Upper lobe of right lung (tissue), 1 donor: ENCODE data around the gene CCDC201. TPM values are rescaled to one million over a fixed set of nuclear protein-coding genes. Genes with fewer than 3 reads are reported as not detected.

ENCODE experiments used
- ATAC-seq: fragments of 200-7000 bp; cut with Tn5 transposase; one replicate; pipeline ENCODE4 v1.9.1; 2020; ENCODE audit warnings: mild to moderate bottlenecking, moderate library complexity
- DNase-seq: peaks from one replicate; pipeline ENCODE4 v3.0.0-alpha.2; 2020
- H3K27ac ChIP-seq: fragments of 200-600 bp; one replicate; pipeline ENCODE4 v1.8.0; 2022
- H3K27me3 ChIP-seq: fragments of 200-600 bp; one replicate; pipeline ENCODE4 v1.8.0; 2022; ENCODE audit warnings: mild to moderate bottlenecking
- H3K36me3 ChIP-seq: fragments of 200-600 bp; one replicate; pipeline ENCODE4 v1.8.0; 2022
- H3K4me1 ChIP-seq: fragments of 200-600 bp; one replicate; pipeline ENCODE4 v1.8.0; 2022
- H3K4me3 ChIP-seq: fragments of 200-600 bp; one replicate; pipeline ENCODE4 v1.8.0; 2022; ENCODE audit warnings: mild to moderate bottlenecking
- H3K9me3 ChIP-seq: fragments of 200-600 bp; one replicate; pipeline ENCODE4 v1.8.0; 2022
- intact Hi-C: fragments of 100-400 bp; cut with DNase I; formaldehyde crosslinking; loops from one replicate; pipeline ENCODE4 v1.11.0; 2022
- long read RNA-seq: library from polyadenylated mRNA; unstranded; transcript quantifications from one replicate; pipeline ENCODE4 v2.0.0, GENCODE V29; 2021
- total RNA-seq: library from RNA; stranded (reverse); fragmentation: NEBNext Ultra II Directional; extraction: Animal tissue kit (Norgen Biotek cat#: 25700); gene quantifications from one replicate; pipeline ENCODE4 v1.2.1, GENCODE V29; 2021
- TF ChIP-seq, protein P1 (sequence below): fragments of 200-600 bp; IDR thresholded peaks from one replicate; pipeline ENCODE4 v1.8.0; 2022; ENCODE audit warnings: antibody characterized with exemption
- donor health status: DM: no; HTN: yes; CAD: no; lungs with severe emphysema.

CCDC201 gene, protein sequence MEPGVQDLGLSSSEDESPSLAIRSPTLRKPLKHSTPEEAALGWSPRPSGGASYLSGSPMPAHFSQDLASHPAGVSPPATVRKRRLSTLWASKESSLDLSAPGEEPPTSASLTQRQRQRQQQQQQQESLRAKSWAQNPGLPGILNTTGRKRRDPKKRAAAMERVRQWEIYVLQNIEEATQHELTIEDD
- not detected for total RNA-seq
- long read RNA-seq, result 0 reads

DNA sequence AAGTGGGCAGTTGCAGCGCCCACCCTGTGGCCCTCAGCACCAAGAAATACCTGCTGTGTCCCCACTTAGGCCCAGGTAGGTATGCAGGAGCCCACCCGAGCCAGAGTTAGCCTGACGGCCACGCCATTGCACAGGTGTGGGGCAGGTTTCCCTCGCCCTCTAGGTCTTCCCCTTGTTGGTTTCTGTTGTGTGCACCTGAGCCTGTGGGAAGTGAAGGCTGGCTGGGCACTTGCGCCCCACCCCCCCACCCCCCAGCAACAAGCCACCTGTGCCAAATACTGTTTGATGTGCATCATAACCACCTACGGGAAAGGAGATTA lies at the start of gene CCDC201:
Gene CCDC201, minus strand, starts transcription at position 48 of the 320 bp plus-strand sequence. CDS start 75 bp downstream, outside the sequence.
- H3K4me1 ChIP-seq, result no peaks in the 10 kb centered on the region
- intact Hi-C loops, result no loop called here
- H3K27me3 ChIP-seq, result no peaks in the 10 kb centered on the region
- TF ChIP-seq, protein P1, sequence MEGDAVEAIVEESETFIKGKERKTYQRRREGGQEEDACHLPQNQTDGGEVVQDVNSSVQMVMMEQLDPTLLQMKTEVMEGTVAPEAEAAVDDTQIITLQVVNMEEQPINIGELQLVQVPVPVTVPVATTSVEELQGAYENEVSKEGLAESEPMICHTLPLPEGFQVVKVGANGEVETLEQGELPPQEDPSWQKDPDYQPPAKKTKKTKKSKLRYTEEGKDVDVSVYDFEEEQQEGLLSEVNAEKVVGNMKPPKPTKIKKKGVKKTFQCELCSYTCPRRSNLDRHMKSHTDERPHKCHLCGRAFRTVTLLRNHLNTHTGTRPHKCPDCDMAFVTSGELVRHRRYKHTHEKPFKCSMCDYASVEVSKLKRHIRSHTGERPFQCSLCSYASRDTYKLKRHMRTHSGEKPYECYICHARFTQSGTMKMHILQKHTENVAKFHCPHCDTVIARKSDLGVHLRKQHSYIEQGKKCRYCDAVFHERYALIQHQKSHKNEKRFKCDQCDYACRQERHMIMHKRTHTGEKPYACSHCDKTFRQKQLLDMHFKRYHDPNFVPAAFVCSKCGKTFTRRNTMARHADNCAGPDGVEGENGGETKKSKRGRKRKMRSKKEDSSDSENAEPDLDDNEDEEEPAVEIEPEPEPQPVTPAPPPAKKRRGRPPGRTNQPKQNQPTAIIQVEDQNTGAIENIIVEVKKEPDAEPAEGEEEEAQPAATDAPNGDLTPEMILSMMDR, result no peak
- H3K27ac ChIP-seq, result no peak within 1 kb of the TSS
- DNase-seq, result no peak
- no peak within 1 kb of the TSS for H3K4me3 ChIP-seq
- no peaks in the 10 kb centered on the region for H3K36me3 ChIP-seq
- no peaks in the 10 kb centered on the region for H3K9me3 ChIP-seq
- ATAC-seq, result no peak

DNA sequence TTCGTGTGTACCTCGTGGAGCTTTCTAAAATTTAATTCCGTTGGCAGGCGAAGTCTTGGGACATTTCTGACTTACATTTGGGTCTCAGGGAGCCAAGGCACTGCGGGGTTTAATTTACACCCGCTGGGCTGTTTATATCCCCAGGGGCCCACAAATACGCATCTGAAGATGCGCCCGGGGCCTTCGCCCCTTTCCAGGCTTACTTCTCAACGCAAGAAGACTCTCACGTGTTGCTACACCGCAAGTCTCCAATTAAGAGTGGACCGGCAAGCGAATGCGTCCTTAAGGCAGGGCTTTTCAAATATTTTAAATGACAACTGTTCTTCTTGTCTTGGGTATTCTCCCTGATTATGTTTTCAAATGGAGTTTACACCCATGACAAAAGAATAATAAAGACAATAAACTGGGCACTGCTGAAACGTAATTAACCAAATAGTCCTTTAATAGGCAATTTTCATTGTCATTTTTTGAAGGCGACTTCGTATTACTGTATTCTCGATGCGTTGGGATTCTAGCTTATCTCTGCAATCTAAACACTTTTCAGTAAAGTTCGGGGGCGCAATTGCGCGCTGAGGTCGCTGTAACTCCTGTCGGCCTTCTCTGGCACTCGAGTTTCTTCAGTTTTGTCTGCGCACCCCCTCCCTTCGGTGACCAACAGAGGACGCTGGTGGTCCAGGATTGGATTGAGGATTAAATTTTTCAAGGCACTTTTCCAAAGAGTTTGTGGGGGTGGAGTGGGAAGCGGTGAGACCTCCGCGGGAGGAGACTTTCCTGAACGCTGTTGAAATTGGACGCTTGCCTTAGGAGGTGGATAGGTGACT lies 49.0 kb upstream of the CCDC201 start:
- DNase-seq, result no peak
- H3K4me3 ChIP-seq, result peak overlapping the region; percentile 49
- H3K27me3 ChIP-seq, result peaks cover 48% of the 10 kb centered on the region
- H3K9me3 ChIP-seq, result no peaks in the 10 kb centered on the region
- H3K36me3 ChIP-seq, result no peaks in the 10 kb centered on the region
- peak; percentile 2 for ATAC-seq
- TF ChIP-seq, protein P1, result peak; percentile 72
- peaks cover 15% of the 10 kb centered on the region for H3K4me1 ChIP-seq
- H3K27ac ChIP-seq, result no peak overlapping the region
- intact Hi-C loops, result no loop called here

DNA sequence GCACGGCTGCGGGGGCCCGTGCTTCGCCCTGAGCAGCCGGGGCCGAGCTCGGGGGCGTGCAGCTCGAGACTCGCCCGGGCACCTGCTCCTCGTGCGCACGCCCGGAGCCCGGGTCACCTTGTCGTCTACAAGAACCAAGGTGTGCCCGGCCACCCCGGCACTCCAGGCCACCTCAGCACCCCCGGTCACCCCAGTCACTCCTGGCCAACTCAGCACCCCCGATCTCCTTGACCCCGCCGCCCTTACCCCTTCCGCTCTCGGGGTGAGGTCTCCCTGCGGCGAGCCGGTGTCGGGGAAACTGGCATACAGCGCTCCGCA lies 48.5 kb upstream of the CCDC201 start:
- H3K27ac ChIP-seq, result no peak overlapping the region
- DNase-seq (no peak), ATAC-seq (no peak)
- H3K4me1 ChIP-seq, result peaks cover 15% of the 10 kb centered on the region
- no peaks in the 10 kb centered on the region for H3K9me3 ChIP-seq
- peak overlapping the region; percentile 49 for H3K4me3 ChIP-seq
- H3K36me3 ChIP-seq, result no peaks in the 10 kb centered on the region
- H3K27me3 ChIP-seq, result peaks cover 54% of the 10 kb centered on the region
- TF ChIP-seq, protein P1, result no peak
- intact Hi-C loops, result no loop called here

DNA sequence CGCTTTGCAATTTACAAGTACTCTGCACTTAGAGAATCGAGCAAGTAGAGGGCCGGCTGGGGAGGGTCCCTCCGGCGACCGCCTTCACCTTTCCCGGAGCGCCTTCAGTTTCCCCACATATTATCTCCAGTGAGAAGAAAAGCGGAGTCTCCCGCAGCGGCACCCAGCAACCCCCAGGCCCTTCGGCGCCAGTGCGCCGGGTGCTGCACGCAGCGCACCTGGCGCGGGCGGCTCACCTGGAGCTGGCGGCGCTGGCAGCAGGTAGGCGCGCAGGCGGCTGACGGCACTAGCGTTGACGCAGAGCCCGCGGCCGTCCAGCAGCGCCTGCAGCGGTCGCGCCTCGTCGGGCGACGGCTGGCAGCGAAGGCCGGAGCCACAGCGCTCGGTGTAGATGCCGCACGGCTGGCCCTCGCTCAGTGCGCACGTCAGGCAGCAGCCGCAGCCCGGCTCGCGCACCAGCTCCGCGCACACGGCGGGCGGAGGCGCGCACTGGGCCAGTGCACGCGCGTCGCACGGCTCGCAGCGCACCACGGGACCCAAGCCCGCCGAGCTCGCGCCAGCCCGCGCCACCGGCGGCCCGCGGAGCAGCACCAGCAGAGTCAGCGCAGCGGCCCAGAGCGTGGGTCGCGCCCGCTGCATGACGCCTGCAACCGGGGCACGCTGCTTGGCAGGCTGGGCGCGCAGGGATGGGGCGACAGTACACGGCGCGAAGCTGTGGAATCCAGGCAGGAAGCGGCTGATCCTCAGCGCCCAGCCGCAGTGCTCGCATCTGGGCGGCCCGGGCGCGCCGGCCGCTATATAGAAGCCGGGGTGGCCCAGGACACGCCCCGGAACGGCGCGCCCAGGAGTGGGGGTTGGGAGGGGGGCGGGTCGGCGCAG lies 47.9 kb upstream of the CCDC201 start, which contains the start of gene IGFBP3:
Gene IGFBP3, minus strand, starts transcription at position 771 of the 879 bp plus-strand sequence. Its CDS starts 132 bp downstream, at position 639.
- Histone ChIP-seq H3K9me3 (no peaks in the 10 kb centered on the region), H3K4me1 (peaks cover 15% of the 10 kb centered on the region), H3K27ac (no peak within 1 kb of the TSS), H3K27me3 (peaks cover 58% of the 10 kb centered on the region), H3K36me3 (no peaks in the 10 kb centered on the region), H3K4me3 (peak within 1 kb of the TSS; percentile 49)
- DNase-seq (peak; percentile 72), ATAC-seq (peak; percentile 82)
- TF ChIP-seq, protein P1, result no peak
- intact Hi-C loops, result no loop called here

DNA sequence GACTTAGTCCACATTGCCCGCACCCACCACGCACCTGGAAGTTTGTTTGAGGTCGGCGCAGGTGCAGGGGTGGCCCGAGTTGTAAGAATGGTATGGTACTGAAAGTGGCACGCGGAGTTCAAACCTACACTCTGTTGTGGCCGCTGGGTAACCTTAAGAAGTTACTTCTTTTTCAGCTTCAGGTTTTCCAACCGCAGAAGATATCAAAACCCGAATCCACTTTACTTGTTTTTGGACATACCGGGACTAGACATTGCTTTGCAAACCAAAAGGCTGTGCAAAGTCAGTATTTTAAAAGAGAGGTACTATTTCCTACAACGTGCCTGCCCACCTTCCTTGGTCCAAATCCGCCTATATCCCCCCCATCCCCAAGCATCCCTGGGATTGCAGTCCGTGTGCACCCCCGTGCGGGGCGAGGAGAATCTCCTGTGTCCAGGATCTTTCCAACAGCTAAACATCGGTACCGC lies 47.1 kb upstream of the CCDC201 start:
- no peaks in the 10 kb centered on the region for H3K36me3 ChIP-seq
- no peak for ATAC-seq
- peaks cover 58% of the 10 kb centered on the region for H3K27me3 ChIP-seq
- no peak for DNase-seq
- peak overlapping the region; percentile 49 for H3K4me3 ChIP-seq
- peaks cover 15% of the 10 kb centered on the region for H3K4me1 ChIP-seq
- no peak overlapping the region for H3K27ac ChIP-seq
- intact Hi-C loops, result loop anchor here (10.0 kb wide), 2 partner anchors 435 to 1175 kb away; no protein-coding TSS in a partner anchor
- H3K9me3 ChIP-seq, result no peaks in the 10 kb centered on the region
- TF ChIP-seq, protein P1, result no peak
